ENCODE data around the gene LRRC8E. TPM values are rescaled to one million over a fixed set of nuclear protein-coding genes. Genes with fewer than 3 reads are reported as not detected.

The LRRC8E gene
- total RNA-seq, 1 donor, result 6.0 TPM

DNA sequence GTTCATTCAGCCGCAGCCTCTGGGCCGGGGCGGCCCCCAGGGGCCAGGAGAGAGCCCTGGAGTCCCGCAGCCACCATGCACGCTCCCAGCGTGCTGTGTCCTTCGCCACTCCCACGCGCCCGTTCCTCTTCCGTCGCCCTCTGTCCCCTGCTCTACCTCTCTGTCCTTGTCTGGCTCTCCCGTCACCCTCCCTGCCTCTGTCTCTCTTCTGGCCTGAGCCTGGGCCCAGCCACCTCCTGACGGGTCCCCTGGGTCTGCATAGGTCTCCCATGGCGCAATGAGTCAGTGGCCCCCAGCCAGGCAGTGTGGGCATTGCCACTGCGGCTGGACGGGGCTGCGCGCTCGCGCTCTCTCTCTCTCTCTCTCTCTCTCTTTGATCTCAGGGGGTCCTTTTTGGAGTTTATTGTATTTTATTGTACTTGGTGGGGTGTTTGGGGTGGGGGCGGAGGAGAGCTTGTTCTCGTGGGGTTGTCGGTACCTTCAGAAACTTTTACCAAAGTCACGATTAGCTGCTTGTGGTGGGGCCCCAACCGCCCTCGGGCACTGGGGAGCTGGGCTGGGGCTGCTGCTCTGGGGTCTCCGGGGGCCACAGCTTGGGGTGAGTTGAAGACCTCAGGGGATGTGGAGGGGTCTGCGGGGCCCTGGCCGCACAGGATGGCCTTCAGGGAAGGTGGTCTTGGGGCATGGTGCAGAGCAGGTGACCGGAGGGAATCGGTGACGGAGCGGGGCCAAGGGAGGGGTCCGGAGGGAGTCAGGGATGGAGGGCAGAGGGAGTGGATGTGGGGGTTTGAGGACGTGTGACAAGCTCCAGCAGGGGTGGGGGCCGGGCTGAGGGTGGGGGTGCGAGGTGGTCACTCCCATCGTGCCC is 24.6 kb downstream of the LRRC8E start:
- TF ChIP-seq, protein P1, sequence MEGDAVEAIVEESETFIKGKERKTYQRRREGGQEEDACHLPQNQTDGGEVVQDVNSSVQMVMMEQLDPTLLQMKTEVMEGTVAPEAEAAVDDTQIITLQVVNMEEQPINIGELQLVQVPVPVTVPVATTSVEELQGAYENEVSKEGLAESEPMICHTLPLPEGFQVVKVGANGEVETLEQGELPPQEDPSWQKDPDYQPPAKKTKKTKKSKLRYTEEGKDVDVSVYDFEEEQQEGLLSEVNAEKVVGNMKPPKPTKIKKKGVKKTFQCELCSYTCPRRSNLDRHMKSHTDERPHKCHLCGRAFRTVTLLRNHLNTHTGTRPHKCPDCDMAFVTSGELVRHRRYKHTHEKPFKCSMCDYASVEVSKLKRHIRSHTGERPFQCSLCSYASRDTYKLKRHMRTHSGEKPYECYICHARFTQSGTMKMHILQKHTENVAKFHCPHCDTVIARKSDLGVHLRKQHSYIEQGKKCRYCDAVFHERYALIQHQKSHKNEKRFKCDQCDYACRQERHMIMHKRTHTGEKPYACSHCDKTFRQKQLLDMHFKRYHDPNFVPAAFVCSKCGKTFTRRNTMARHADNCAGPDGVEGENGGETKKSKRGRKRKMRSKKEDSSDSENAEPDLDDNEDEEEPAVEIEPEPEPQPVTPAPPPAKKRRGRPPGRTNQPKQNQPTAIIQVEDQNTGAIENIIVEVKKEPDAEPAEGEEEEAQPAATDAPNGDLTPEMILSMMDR (IDR thresholded peaks at IDR 0.05; ENCODE audit: insufficient read depth, low read depth, low read length), result no peak
- DNase-seq (ENCODE audit: low read depth), result no peak
- H3K4me3 ChIP-seq (ENCODE audit: low read depth, low read length), result no peak overlapping the region

DNA sequence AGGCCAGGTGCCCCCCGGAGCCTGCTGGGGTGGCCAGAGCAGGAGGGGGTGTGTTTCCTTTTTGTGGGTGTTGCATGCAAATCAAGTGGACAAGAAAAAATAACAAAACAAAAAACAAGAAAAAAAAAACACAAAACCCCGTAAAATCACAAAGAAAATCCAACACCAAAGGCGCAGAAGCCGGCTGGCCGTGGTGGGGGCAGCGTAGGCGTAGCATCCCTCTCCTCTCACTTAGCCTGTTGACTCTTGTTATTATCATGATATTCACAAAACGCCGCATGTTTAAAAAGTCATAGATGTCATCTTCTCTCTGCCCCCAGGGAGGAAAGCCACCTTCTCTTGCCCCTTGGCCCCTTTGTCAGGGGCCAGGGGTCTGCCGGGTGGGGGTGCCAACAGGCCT is 25.3 kb downstream of the LRRC8E start:
- TF ChIP-seq, protein P1 (IDR thresholded peaks at IDR 0.05; ENCODE audit: insufficient read depth, low read depth, low read length), result no peak

DNA sequence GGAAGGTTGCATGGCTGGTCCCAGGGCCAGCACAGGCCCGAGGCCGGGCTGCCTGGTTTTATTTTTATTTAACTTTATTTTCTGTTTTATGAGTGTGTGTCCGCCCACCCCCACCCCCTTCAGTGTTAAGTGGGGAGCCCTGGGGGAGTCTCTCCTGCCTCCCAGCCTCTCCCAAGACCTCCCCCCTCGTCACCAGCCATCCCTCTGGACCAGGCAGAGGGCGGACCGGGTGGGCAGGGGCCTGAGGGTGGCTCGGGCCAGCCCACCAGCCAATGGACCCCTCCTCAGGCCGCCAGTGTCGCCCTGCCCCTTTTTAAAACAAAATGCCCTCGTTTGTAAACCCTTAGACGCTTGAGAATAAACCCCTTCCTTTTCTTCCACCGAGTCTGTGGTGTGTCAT is 25.8 kb downstream of the LRRC8E start:
- no peak for DNase-seq (ENCODE audit: low read depth)
- TF ChIP-seq, protein P1 (IDR thresholded peaks at IDR 0.05; ENCODE audit: insufficient read depth, low read depth, low read length), result no peak
- no peak overlapping the region for H3K4me3 ChIP-seq (ENCODE audit: low read depth, low read length)

More for the DNA sequence above, 25.3 kb downstream of the LRRC8E start:
- no peak for DNase-seq (ENCODE audit: low read depth)
- no peak overlapping the region for H3K4me3 ChIP-seq (ENCODE audit: low read depth, low read length)

DNA sequence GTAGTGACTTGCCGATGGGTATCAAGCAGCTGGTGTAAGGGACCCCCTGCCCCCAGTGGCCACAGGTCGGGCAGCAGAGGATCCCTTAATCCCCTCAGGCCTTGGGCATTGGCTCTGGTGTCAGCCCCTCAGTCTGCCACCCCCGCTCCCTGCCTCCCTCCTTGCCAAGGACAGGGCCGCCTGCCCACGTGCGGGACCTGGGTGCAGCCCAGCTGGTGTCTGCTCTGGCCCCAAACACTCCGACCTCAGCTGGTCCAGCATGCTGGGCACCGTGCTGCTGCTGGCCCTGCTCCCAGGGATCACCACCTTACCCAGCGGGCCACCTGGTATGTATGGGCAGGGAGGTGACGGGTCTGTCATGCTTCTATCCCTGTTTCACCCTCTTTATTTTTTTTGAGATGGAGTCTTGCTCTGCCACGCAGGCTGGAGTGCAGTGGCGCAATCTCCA is 26.3 kb downstream of the LRRC8E start, which contains the start of gene TGFBR3L:
TGFBR3L (plus strand) TSS at position 233 of the 448 bp plus-strand sequence.
- no peak within 1 kb of the TSS for H3K4me3 ChIP-seq (ENCODE audit: low read depth, low read length)
- TF ChIP-seq, protein P1 (IDR thresholded peaks at IDR 0.05; ENCODE audit: insufficient read depth, low read depth, low read length), result no peak
- DNase-seq (ENCODE audit: low read depth), result no peak

DNA sequence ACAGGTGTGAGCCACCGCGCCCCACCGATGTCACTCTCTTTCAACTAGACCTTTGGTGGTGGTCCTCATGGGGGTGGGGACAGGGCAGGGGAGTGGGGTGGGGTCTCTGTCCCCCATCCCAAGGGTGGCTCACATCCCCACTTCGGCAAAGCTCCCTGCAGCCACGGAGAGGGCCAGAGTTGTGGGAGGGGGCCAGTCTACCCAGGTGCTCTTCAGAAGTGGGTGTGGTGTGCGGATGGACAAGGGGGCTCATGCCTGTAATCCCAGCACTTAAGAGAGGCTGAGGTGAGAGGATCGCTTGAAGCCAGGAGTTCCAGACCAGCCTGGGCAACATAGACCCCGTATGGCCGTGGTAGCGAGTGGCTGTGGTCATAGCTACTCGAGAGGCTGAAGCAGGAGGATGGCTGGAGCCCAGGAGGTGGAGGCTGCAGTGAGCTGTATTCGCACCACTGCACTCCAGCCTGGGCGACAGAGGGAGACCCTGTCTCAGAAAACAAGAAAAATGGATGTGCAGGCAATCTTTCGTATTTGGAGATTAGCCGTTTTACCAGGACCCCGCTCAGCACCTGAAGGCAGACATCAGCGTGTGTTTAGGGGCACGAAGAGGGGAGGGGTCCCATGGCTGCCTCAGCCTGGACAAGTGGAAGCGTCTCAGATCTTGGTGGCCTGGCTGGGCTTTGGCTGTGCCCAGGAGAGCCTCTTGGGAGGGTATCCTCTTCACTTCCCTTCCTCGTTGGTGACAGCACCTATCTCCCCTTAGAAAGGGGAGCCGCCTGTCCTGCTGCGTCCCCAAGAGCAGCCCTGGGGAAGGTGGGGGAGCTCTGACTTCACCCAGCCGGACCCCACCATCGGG is 27.2 kb downstream of the LRRC8E start:
- TF ChIP-seq, protein P1 (IDR thresholded peaks at IDR 0.05; ENCODE audit: insufficient read depth, low read depth, low read length), result no peak
- no peak for DNase-seq (ENCODE audit: low read depth)
- peak overlapping the region; percentile 52 for H3K4me3 ChIP-seq (ENCODE audit: low read depth, low read length)

DNA sequence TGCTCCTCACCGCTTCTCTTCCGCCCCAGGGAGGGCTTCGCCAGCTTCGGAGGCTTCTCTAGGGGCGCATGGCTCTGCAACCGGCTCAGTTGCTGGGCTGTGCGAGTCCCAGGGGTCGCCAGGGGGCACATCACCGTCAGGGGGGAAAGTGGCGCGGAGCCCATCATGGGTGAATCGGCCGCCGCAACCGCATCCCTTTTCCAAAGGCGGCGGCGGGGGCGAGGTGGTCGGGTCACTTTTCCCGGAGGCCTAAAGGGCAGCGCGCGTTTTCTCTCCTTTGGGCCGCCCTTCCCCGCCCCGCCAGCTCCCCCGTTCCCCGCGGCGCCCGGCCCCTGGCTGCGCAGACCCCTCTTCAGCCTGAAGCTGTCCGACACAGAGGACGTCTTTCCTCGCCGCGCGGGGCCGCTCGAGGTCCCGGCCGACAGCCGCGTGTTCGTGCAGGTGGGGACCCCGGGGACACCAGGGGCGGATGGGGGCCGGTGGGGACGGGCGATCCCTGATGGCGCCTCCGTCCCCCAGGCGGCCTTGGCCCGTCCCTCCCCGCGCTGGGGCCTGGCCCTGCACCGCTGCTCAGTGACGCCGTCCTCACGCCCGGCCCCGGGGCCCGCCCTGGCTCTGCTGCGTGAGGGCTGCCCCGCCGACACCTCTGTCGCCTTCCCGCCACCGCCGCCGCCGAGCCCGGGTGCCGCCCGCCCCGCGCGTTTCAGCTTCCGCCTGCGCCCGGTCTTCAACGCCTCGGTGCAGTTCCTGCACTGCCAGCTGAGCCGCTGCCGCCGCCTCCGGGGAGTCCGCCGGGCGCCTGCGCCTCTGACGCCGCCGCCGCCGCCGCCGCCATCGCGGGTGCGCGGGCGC is 28.0 kb downstream of the LRRC8E start:
- DNase-seq (ENCODE audit: low read depth), result peak; percentile 11
- H3K4me3 ChIP-seq (ENCODE audit: low read depth, low read length), result peak overlapping the region; percentile 52
- TF ChIP-seq, protein P1 (IDR thresholded peaks at IDR 0.05; ENCODE audit: insufficient read depth, low read depth, low read length), result no peak

Measured in fibroblast of villous mesenchyme (primary cell).